ENCODE data around the gene RNF152.

The RNF152 gene

GRCh38 chr18:61840324-61840723 is 52.5 kb downstream of the RNF152 start:
- Histone ChIP-seq H3K36me3 (ENCODE audit: control insufficient read depth, insufficient read depth, low read length) (no peaks in the 10 kb centered on the region), H3K27me3 (replicated peaks; ENCODE audit: control insufficient read depth, insufficient read depth, low read length) (peaks cover 2% of the 10 kb centered on the region; the same call in 1 of the 2 replicates), H3K4me3 (replicated peaks; ENCODE audit: low read depth, low read length) (no peak overlapping the region)
- no peak for TF ChIP-seq CTCF (IDR thresholded peaks at IDR 0.05; ENCODE audit: insufficient read depth, low read length, poor library complexity, severe bottlenecking)
- no peak for DNase-seq (ENCODE audit: extremely low read depth, insufficient read length)

GRCh38 chr18:61838521-61838920 is 54.3 kb downstream of the RNF152 start:
- DNase-seq (ENCODE audit: extremely low read depth, insufficient read length), result no peak
- Histone ChIP-seq H3K36me3 (ENCODE audit: control insufficient read depth, insufficient read depth, low read length) (no peaks in the 10 kb centered on the region), H3K4me3 (replicated peaks; ENCODE audit: low read depth, low read length) (no peak overlapping the region), H3K27me3 (replicated peaks; ENCODE audit: control insufficient read depth, insufficient read depth, low read length) (peaks cover 2% of the 10 kb centered on the region; the same call in 1 of the 2 replicates)
- TF ChIP-seq CTCF (IDR thresholded peaks at IDR 0.05; ENCODE audit: insufficient read depth, low read length, poor library complexity, severe bottlenecking), result no peak

GRCh38 chr18:61833978-61834377 is 58.8 kb downstream of the RNF152 start:
- Histone ChIP-seq H3K27me3 (replicated peaks; ENCODE audit: control insufficient read depth, insufficient read depth, low read length) (peaks cover 2% of the 10 kb centered on the region; the same call in 1 of the 2 replicates), H3K36me3 (ENCODE audit: control insufficient read depth, insufficient read depth, low read length) (no peaks in the 10 kb centered on the region), H3K4me3 (replicated peaks; ENCODE audit: low read depth, low read length) (no peak overlapping the region)
- no peak for DNase-seq (ENCODE audit: extremely low read depth, insufficient read length)
- TF ChIP-seq CTCF (IDR thresholded peaks at IDR 0.05; ENCODE audit: insufficient read depth, low read length, poor library complexity, severe bottlenecking), result no peak

- H3K4me3 ChIP-seq (replicated peaks; ENCODE audit: low read depth, low read length), result no peak overlapping the region
- TF ChIP-seq CTCF (IDR thresholded peaks at IDR 0.05; ENCODE audit: insufficient read depth, low read length, poor library complexity, severe bottlenecking), result no peak
- H3K27me3 ChIP-seq (replicated peaks; ENCODE audit: control insufficient read depth, insufficient read depth, low read length), result no peaks in the 10 kb centered on the region
- no peaks in the 10 kb centered on the region for H3K36me3 ChIP-seq (ENCODE audit: control insufficient read depth, insufficient read depth, low read length)
- no peak for DNase-seq (ENCODE audit: extremely low read depth, insufficient read length)
These were observed 59.4 kb downstream of the RNF152 start for GRCh38 chr18:61833387-61833786.

GRCh38 chr18:61832858-61833257 is 59.9 kb downstream of the RNF152 start:
- TF ChIP-seq CTCF (IDR thresholded peaks at IDR 0.05; ENCODE audit: insufficient read depth, low read length, poor library complexity, severe bottlenecking), result no peak
- Histone ChIP-seq H3K4me3 (replicated peaks; ENCODE audit: low read depth, low read length) (no peak overlapping the region), H3K27me3 (replicated peaks; ENCODE audit: control insufficient read depth, insufficient read depth, low read length) (no peaks in the 10 kb centered on the region), H3K36me3 (ENCODE audit: control insufficient read depth, insufficient read depth, low read length) (no peaks in the 10 kb centered on the region)
- DNase-seq (ENCODE audit: extremely low read depth, insufficient read length), result no peak

- DNase-seq (ENCODE audit: extremely low read depth, insufficient read length), result no peak
- TF ChIP-seq CTCF (IDR thresholded peaks at IDR 0.05; ENCODE audit: insufficient read depth, low read length, poor library complexity, severe bottlenecking), result no peak
- Histone ChIP-seq H3K36me3 (ENCODE audit: control insufficient read depth, insufficient read depth, low read length) (no peaks in the 10 kb centered on the region), H3K4me3 (replicated peaks; ENCODE audit: low read depth, low read length) (no peak overlapping the region), H3K27me3 (replicated peaks; ENCODE audit: control insufficient read depth, insufficient read depth, low read length) (no peaks in the 10 kb centered on the region)
These were observed 61.7 kb downstream of the RNF152 start for GRCh38 chr18:61831071-61831470.

All from GM06990 (cell line).